Middle frontal gyrus (tissue), 1 donor: ENCODE measurements around the gene PLEK.
"Not testable (repeated sequence)": the region's sequence is repeated elsewhere in the genome, so short reads cannot be mapped to it uniquely, and the experiment has no call there.

Source experiments
- DNase-seq: peaks from one replicate; pipeline ENCODE4 v3.0.0-alpha.2; 2015; ENCODE audit warnings: low spot score; ENCODE audit errors: extremely low spot score

The PLEK gene

DNA sequence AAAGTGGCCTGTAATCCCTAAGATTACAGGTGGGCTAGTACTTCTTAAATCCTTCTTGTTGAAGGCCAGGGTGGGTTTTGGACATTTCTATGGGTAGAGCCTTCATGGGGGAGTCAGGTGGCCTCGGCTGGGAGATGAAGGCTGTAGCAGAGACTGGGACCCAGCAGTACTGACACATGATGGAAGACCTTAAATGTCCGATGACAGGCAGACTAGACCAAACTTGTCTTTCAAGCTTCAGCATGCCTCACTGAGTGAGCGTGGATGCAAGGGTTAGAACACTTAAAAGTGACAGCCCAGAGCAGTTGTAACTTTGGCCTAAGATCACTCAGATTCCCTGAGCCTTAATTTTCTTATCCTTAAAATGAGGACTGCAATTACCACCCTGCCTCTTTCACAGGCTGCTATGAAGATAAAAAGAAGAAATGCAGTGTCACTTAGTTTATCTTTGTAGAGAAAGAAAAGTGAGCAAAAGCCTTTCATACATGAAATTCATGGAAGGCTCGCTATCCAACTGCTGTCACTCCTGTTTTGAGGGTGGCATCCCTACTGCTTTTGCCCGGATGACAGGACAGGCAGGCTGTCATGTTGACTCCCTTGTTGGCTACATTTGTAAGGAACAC lies 19.5 kb downstream of the PLEK start:
- no peak for DNase-seq

DNA sequence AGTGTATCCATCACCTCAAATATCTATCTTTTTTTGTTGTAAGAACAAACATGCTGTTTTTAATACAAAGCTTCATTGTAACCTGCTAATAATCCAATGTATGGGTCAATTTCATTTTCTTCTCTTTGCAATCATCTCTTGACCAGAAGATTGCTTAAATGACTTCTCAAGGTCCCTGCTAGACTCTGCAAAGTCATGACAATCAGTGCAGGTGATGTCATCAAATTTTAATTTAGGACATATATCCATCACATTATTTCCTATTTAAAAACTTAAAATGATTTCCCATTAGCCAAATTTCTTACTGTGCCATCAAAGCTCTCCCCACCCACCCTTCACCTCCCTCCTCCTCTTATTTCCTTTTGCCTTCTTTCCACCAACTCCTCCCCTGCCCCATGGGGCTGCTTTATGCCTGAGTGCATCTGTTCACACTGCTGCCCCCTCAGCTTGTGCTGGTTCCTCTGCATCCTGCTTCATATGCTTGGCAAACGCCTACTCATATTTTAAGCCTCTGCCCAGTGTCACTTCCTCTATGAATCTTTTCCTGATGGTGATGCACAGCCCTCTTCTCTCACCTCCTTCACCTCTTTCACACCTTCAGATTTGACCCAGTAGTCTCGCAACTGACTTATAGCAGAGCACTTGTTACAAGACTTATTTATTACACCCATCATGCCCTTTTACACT lies 20.3 kb downstream of the PLEK start:
- no peak for DNase-seq

DNA sequence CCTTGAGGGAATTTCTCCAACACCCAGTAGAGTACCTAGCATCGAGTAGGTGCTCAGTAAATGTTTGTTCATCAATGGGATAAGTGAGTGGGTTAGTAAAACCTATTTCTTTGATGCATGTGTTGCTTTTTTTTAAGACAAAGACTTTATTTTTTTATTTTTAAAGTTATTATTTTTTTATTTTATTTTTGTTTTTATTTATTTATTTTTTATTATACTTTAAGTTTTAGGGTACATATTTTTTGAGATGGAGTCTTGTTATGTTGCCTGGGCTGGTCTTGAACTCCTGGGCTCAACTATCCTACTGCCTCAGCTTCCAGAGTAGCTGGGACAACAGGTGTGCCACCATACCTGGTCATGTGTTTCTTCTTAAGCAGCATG lies 20.8 kb downstream of the PLEK start:
- DNase-seq = no peak

DNA sequence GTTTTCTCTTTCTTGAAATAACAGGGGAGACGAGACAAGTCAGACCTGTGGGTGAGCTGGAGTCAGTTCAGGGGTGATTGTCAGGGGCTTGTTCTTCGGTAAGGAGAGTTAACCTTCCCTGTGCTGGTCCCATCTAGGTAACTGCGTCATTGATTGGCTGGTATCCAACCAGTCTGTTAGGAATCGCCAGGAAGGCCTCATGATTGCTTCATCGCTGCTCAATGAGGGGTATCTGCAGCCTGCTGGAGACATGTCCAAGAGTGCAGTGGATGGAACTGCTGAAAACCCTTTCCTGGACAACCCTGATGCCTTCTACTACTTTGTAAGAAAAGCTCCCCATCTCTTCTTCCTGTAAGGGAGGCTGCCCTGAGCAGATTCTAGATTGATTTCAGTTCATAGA lies 21.3 kb downstream of the PLEK start:
- DNase-seq = no peak

DNA sequence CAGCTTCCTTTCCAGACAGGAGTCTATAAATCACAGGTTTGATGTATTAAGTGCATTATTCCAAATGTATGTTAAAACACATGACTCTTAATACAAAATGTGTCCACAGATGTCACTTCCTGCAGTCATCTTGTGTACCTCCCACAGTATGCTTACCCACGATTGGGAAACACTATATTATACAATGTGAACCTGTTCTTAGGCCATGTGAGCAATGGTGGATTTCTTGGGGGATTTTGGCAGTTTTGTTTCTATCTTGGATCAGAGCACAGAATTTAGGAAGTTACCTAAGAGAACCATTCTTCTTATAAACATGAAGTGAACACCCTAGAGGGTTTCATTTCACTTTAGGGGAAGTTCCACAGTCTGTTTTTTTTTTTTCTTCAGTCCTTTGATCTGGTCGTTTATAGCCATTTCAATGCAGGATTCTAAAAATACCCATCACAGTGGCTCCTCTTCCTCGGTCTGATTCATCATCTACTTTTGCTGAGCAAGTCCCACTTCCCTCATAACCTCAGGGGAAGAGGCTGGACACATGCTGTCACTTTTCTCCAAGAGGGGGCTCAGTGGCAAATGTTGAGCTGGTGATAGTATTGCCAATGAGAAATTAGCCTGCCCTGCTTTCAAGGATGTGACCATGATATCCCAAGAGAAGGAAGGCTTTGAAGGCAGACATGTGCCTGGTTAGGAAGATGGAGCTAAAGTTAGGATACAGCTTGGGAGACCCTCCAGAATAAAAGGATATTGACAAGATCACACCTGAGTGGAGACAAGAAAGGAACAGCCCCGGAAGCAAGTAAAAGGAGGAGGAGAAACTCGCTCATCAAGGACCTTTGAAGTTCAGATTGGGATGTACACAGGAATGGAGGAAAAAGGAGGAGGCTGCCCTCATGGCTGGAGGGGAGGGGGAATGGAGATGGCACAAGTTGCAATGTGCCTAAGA lies 22.6 kb downstream of the PLEK start:
- no peak for DNase-seq

DNA sequence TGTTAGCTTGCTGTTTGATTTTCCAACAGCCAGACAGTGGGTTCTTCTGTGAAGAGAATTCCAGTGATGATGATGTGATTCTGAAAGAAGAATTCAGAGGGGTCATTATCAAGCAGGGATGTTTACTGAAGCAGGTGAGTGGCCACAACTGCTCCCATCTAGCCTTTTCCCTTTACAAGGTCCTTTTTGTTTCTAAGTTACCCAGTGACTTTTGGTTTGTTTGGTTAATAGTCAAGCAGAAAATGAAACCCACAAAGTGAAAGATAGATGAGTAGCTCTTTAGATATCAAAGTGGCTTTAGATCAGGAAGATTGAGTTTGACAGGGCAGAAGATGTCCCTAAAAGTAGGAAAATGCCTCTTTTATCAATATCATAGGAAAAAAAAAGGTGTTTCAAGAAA lies 23.3 kb downstream of the PLEK start:
- no peak for DNase-seq

DNA sequence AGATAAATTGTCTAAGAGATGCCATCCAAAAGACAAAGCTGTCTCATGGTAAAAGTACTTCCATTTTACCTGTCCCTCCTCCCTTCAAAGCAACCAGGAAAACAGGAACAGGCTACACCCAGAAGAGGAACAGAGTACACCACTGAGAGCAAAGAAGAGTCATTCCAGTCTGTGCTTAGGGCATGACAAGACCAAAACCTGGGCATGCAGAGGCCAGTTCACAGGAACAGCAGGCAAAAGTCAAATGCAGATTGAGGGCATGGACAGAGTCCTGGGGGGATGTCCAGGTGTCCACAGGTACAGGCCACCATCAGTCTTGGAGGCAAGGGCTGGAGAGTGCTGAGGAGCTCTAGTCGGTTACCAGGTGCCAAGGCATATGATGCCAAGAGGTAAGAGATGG lies 23.7 kb downstream of the PLEK start:
- DNase-seq = no peak

DNA sequence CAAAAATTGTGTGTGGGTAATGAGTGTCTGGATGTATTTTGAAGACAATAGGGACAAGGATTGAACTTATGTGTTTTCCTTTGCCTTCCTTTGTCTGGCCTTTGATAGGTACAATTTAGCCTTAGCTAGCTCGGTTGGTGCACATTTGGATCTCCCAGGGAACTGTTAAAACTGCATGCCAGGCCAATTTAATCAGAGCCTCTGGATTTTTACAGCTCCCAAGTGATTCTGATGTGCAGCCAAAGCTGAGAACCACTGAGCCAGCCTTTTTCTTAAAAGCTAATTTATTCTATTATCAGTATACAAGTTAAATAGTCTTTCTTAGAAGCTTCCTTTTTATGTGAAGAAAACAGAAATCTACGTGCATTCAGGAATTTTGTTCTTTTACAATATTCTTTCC lies 25.0 kb downstream of the PLEK start:
- DNase-seq = peak; percentile 66

DNA sequence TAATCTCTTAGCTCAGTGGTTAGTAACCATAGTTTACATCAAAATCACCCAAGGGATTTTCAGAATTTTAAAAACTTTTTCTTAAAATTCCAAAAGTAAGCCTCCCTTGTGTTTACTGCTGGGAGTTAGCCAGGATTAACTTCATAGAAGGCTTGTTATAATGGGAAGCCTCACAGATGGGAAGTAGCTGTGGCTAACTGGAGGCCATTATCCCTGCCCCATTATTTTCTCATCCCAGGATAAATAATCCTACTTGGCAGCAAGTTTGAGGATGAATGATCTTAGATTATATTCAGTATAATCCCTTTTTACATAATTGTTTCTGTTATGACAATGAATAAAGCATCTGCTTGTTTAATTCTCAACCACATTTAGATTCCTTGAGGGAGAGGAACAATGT lies 25.5 kb downstream of the PLEK start:
- no peak for DNase-seq

DNA sequence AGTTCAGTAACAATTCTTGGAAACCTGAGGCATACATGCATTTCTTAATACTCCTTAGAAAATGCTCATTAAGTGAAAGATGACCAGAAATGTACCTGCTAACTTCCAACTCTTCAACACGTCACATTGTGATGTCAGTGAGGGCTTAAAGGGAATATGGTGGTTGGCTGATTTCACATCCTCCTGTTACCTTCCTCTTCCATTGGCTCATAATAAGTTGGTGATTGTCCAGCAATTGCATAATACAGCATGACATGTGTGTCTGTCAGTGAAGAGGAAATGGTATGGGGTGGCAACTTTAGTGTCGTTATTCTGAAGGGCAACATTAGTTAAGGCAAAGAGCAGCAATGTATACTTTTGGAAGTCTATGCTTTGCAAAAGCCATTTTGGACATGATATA lies 26.0 kb downstream of the PLEK start:
- DNase-seq = no peak

DNA sequence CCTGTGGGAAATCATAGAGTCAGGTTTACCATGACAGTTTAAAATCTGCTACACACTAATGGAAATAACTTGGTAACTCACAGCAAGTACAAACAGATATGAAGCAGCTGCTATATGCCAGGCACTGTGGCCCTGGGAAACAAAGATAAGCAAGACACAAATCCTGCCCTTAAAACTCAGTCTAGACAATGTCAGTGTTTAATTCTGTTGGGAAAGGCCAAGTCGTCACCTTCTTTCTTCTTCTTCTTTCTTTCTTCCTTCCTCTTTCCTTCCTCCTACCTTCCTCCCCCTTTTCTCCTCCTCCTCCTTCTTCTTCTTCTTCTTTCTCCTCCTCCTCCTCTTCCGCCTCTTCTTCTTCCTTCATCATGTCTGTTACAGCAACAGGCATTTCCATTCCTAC lies 26.8 kb downstream of the PLEK start:
- DNase-seq = no peak

DNA sequence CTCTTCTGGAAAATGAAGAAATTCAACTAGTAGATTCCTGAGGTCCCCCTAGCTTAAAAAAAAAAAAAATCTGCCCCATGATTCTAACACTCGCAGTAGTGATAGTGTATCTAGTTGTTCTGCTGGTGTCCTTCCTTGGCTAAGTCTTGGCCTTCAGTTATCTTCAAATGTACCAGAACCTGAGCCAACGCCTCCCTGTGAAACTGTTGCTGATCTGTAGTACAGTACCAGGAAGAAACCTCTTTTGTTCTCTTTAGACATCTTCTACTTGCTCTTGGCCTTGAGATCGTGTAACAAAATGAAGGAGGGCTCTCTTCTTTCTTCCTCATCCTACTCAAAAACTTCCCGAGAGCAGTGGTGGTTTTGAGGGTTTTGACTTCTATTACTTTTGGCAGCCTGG lies 31.0 kb downstream of the PLEK start:
- no peak for DNase-seq

DNA sequence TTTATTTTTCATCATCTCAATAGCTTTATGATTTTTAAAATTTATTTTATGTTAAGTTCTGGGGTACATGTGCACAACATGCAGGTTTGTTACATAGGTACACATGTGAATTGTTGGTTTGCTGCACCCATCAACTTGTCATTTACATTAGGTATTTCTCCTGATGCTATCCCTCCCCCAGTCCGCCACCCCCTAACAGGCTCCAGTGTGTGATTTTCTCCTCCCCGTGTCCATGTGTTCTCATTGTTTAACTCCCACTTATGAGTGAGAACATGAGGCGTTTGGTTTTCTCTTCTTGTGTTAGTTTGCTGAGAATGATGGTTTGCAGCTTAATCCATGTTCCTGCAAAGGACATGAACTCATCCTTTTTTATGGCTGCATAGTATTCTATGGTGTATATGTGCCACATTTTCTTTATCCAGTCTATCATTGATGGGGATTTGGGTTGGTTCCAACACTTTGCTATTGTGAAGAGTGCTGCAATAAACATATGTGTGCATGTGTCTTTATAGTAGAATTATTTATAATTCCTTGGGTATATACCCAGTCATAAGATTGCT lies 32.7 kb downstream of the PLEK start:
- DNase-seq = not testable (repeated sequence)

DNA sequence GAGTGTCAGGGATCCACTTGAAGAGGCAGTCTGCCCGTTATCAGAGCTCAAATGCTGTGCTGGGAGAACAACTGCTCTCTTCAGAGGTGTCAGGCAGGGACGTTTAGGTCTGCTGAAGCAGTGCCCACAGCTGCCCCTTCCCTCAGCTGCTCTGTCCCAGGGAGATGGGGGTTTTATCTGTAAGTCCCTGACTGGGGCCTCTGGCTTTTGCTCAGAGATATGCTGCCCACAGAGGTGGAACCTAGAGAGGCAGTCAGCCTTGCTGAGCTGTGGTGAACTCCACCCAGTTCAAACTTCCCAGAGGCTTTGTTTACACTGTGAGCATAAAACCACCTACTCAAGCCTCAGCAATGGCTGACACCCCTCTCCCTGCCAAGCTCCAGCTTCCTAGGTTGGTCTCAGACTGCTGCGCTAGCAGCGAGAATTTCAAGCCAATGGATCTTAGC lies 38.1 kb downstream of the PLEK start:
- DNase-seq = no peak

DNA sequence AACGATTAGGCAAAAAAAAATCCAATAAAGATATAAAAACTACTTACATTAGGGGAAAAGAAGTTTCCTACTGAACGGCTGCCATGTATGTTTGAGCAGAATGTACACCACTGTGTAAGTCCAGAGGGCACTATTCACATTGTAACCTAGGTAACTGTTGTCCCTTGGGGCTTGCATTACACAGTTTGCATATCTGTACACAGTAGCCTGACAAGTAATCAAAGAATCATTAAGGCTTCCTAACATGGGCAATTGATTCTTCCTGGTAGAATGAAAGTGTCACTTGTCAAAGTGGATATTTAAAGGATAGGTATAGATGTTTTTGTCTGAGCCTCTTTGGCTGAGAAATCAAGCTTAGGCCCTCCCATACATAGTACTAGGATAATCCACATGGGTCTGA lies 39.1 kb downstream of the PLEK start:
- no peak for DNase-seq

DNA sequence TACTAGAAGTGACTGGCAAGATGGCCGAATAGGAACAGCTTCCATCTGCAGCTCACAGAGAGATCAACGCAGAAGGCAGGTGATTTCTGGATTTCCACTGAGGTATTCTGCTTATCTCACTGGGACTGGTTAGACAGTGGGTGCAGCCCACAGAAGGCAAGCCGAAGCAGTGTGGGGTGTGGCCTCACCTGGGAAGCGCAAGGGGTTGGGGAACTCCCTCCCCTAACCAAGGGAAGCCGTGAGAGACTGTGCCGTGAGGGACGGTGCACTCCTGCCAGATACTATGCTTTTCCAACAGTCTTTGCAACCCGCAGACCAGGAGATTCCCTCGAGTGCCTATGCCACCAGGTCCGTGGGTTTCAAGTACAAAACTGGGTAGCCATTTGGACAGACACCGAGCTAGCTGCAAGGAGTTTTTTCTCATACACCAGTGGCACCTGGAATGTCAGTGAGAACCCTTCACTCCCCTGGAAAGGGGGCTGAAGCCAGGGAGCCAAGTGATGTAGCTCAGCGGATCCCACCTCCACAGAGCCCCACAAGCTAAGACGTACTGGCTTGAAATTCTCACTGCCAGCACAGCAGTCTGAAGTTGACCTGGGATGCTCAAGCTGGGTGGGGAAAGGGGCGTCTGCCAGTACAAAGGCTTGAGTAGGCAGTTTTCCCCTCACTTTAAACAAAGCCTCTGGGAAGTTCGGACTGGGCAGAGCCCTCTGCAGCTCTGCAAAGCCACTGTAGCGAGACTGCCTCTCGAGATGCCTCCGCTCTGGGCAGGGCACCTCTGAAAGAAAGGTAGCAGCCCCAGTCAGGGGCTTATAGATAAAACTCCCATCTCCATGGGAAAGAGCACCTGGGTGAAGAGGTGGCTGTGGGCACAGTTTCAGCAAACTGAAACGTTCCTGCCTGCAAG lies 40.1 kb downstream of the PLEK start:
- DNase-seq = no peak

DNA sequence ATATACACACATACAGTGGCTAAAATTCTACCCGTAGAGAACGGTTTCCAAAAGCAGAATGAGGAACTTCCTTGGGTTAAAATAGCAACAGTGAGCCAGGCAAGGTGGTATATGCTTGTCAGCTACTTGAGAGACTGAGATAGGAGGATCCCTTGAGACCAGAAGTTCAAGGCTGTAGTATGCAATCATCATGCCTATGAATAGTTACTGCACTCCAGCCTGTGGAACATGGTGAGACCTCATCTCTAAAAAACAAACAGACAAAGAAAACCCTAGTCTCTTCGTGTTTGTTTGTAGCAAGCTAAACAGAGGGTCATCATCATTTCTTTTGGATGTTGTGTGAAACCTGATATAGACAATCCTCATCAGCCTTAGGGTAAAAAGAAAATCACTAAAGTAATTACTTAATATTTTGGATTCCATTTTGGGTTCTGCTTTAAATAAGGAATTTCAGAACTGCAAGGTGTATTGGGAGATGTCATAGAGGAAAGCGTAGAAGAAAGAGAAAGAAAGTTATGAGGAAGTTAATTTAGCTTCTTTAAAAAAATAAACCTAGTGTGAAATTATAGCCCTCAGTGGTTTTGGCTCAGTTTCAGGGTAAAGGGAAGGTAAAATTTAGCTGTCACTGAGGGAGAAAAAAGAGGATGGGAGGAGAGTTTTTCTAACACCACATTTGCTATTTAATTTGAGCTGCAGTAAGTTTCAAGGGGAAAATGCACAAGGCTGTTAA lies 46.5 kb downstream of the PLEK start:
- DNase-seq = no peak

DNA sequence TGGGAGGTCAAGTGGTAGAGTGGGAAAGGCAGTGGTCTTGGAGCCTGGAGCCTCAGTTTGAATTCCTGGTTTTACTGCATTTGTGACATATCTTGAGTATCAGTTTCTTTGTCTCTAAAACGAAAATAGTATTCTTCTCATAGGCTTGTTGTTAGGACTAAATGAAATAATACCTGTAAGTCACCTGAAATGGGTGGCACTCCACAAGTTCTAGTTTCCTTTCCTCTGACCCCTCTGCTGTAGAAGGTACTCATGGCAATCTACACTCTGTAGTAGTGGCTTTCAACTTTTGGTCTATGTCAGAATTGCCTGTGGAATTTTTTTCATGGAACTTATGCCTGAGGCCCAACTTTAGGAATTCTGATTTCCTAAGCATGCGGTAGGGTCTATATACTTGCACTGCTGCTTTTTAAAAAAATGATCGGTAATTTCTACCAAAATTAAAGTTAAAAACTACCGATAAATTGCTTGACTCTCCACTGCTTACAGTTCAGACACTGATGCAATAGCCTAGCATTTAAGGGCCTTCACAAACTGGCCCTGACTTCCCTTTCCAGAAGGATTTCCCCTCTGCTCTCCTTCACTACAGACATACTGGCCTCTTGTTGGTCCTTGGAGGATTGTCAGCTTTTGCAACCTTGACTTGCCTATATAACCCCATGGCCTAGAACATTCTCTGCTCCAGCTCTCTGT lies 47.2 kb downstream of the PLEK start:
- DNase-seq = no peak

DNA sequence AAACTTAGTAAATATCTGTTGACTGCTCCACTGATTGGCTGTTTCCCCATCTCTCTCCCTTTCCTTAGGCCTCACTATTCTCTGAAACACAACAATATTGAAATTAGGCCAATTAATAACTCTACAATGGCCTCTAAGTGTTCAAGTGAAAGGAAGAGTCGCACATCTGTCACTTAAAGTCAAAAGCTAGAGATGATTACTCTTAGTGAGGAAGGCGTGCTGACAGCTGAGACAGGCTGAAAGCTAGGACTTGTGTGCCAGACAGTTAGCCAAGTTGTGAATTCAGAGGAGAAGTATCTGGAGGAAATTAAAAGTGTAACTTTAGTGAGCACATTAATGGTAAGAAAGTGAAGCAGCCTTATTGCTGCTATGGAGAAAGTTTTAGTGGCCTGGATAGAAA lies 48.4 kb downstream of the PLEK start:
- DNase-seq = no peak

DNA sequence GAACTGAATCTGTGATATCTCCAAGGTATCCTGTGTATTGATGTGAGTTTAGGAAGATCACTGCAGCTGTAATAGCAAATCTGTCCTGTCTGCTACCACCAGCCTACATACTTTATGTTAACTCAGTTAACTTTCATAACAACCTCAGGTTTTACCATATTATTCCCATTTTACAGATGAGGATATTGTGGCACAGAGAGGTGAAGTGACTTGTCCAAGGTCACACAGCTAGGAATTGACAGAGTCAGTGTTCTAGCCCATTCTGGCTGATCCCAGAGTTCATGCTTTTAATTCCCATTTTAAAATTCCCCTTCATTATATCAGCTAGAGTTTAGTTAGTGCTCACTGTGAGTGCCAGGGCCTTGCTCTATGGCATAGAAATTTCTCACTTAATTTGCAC lies 49.4 kb downstream of the PLEK start:
- no peak for DNase-seq
